ENCODE data around the gene SIN3A. TPM values are rescaled to one million over a fixed set of nuclear protein-coding genes. Genes with fewer than 3 reads are reported as not detected.

SIN3A gene
- total and polyA plus RNA-seq, 2 experiments from 2014 or later: 24.3 to 73.0 TPM

DNA sequence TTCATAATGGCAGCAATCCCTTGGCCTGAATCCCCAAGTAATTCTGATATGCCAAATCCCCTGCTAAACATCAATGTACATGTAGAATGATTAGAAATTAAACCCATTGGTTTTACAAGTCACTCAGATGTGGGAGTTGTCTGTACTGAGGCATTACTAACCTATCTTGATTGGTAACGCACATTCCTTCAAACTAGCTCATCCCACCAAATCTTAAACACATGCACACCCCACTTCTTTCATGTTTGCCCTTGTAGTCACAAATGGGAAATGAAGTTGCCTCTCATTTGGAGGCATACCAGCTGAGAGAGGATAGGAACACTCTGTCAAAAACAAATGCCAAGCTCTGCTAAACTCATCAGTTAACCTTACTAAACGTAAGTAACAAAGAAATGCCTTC lies 54.0 kb downstream of the SIN3A start:
- Mint-ChIP-seq H3K27ac (no peak overlapping the region), H3K27me3 (ENCODE audit: insufficient read depth, low read depth, poor library complexity) (no peaks in the 10 kb centered on the region), H3K4me3 (no peak overlapping the region), H3K36me3 (ENCODE audit: low read depth) (peaks cover 83% of the 10 kb centered on the region), H3K4me1 (no peaks in the 10 kb centered on the region), H3K9me3 (no peaks in the 10 kb centered on the region)
- TF ChIP-seq, protein P1, sequence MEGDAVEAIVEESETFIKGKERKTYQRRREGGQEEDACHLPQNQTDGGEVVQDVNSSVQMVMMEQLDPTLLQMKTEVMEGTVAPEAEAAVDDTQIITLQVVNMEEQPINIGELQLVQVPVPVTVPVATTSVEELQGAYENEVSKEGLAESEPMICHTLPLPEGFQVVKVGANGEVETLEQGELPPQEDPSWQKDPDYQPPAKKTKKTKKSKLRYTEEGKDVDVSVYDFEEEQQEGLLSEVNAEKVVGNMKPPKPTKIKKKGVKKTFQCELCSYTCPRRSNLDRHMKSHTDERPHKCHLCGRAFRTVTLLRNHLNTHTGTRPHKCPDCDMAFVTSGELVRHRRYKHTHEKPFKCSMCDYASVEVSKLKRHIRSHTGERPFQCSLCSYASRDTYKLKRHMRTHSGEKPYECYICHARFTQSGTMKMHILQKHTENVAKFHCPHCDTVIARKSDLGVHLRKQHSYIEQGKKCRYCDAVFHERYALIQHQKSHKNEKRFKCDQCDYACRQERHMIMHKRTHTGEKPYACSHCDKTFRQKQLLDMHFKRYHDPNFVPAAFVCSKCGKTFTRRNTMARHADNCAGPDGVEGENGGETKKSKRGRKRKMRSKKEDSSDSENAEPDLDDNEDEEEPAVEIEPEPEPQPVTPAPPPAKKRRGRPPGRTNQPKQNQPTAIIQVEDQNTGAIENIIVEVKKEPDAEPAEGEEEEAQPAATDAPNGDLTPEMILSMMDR (conservative IDR thresholded peaks at IDR 0.05; ENCODE audit: low read depth in 2 of 2): no peak
- TF ChIP-seq, protein P2, sequence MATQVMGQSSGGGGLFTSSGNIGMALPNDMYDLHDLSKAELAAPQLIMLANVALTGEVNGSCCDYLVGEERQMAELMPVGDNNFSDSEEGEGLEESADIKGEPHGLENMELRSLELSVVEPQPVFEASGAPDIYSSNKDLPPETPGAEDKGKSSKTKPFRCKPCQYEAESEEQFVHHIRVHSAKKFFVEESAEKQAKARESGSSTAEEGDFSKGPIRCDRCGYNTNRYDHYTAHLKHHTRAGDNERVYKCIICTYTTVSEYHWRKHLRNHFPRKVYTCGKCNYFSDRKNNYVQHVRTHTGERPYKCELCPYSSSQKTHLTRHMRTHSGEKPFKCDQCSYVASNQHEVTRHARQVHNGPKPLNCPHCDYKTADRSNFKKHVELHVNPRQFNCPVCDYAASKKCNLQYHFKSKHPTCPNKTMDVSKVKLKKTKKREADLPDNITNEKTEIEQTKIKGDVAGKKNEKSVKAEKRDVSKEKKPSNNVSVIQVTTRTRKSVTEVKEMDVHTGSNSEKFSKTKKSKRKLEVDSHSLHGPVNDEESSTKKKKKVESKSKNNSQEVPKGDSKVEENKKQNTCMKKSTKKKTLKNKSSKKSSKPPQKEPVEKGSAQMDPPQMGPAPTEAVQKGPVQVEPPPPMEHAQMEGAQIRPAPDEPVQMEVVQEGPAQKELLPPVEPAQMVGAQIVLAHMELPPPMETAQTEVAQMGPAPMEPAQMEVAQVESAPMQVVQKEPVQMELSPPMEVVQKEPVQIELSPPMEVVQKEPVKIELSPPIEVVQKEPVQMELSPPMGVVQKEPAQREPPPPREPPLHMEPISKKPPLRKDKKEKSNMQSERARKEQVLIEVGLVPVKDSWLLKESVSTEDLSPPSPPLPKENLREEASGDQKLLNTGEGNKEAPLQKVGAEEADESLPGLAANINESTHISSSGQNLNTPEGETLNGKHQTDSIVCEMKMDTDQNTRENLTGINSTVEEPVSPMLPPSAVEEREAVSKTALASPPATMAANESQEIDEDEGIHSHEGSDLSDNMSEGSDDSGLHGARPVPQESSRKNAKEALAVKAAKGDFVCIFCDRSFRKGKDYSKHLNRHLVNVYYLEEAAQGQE (IDR thresholded peaks at IDR 0.05; ENCODE audit: unreplicated experiment): no peak
- TF ChIP-seq CREB1 (CRISPR knock-in tag; IDR thresholded peaks at IDR 0.05; ENCODE audit: low read depth) (no peak), NANOG (IDR thresholded peaks at IDR 0.05; ENCODE audit: borderline replicate concordance) (no peak), POLR2AphosphoS5 (IDR thresholded peaks at IDR 0.05; ENCODE audit: low read depth) (no peak), JUNB (IDR thresholded peaks at IDR 0.05; ENCODE audit: unreplicated experiment) (no peak), EZH2phosphoT487 (IDR thresholded peaks at IDR 0.05; ENCODE audit: unreplicated experiment) (no peak), EZH2 (IDR thresholded peaks at IDR 0.05; ENCODE audit: low read depth, unreplicated experiment) (no peak), ZNF331 (CRISPR knock-in tag; IDR thresholded peaks at IDR 0.05; ENCODE audit: low read depth) (no peak), ZNF114 (CRISPR knock-in tag; IDR thresholded peaks at IDR 0.05) (no peak), STAT1 (IDR thresholded peaks at IDR 0.05; ENCODE audit: unreplicated experiment) (no peak)
- TF ChIP-seq, protein P3, sequence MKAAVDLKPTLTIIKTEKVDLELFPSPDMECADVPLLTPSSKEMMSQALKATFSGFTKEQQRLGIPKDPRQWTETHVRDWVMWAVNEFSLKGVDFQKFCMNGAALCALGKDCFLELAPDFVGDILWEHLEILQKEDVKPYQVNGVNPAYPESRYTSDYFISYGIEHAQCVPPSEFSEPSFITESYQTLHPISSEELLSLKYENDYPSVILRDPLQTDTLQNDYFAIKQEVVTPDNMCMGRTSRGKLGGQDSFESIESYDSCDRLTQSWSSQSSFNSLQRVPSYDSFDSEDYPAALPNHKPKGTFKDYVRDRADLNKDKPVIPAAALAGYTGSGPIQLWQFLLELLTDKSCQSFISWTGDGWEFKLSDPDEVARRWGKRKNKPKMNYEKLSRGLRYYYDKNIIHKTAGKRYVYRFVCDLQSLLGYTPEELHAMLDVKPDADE (IDR thresholded peaks at IDR 0.05): no peak
- TF ChIP-seq, protein P4, sequence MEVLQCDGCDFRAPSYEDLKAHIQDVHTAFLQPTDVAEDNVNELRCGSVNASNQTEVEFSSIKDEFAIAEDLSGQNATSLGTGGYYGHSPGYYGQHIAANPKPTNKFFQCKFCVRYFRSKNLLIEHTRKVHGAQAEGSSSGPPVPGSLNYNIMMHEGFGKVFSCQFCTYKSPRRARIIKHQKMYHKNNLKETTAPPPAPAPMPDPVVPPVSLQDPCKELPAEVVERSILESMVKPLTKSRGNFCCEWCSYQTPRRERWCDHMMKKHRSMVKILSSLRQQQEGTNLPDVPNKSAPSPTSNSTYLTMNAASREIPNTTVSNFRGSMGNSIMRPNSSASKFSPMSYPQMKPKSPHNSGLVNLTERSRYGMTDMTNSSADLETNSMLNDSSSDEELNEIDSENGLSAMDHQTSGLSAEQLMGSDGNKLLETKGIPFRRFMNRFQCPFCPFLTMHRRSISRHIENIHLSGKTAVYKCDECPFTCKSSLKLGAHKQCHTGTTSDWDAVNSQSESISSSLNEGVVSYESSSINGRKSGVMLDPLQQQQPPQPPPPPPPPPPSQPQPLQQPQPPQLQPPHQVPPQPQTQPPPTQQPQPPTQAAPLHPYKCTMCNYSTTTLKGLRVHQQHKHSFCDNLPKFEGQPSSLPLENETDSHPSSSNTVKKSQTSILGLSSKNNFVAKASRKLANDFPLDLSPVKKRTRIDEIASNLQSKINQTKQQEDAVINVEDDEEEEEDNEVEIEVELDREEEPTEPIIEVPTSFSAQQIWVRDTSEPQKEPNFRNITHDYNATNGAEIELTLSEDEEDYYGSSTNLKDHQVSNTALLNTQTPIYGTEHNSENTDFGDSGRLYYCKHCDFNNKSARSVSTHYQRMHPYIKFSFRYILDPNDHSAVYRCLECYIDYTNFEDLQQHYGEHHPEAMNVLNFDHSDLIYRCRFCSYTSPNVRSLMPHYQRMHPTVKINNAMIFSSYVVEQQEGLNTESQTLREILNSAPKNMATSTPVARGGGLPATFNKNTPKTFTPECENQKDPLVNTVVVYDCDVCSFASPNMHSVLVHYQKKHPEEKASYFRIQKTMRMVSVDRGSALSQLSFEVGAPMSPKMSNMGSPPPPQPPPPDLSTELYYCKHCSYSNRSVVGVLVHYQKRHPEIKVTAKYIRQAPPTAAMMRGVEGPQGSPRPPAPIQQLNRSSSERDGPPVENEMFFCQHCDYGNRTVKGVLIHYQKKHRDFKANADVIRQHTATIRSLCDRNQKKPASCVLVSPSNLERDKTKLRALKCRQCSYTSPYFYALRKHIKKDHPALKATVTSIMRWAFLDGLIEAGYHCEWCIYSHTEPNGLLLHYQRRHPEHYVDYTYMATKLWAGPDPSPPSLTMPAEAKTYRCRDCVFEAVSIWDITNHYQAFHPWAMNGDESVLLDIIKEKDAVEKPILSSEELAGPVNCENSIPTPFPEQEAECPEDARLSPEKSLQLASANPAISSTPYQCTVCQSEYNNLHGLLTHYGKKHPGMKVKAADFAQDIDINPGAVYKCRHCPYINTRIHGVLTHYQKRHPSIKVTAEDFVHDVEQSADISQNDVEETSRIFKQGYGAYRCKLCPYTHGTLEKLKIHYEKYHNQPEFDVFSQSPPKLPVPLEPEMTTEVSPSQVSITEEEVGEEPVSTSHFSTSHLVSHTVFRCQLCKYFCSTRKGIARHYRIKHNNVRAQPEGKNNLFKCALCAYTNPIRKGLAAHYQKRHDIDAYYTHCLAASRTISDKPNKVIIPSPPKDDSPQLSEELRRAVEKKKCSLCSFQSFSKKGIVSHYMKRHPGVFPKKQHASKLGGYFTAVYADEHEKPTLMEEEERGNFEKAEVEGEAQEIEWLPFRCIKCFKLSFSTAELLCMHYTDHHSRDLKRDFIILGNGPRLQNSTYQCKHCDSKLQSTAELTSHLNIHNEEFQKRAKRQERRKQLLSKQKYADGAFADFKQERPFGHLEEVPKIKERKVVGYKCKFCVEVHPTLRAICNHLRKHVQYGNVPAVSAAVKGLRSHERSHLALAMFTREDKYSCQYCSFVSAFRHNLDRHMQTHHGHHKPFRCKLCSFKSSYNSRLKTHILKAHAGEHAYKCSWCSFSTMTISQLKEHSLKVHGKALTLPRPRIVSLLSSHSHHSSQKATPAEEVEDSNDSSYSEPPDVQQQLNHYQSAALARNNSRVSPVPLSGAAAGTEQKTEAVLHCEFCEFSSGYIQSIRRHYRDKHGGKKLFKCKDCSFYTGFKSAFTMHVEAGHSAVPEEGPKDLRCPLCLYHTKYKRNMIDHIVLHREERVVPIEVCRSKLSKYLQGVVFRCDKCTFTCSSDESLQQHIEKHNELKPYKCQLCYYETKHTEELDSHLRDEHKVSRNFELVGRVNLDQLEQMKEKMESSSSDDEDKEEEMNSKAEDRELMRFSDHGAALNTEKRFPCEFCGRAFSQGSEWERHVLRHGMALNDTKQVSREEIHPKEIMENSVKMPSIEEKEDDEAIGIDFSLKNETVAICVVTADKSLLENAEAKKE (CRISPR knock-in tag; IDR thresholded peaks at IDR 0.05): no peak
- Histone ChIP-seq H3K4me3 (no peak overlapping the region), H3K4me2 (no peak overlapping the region), H3K79me2 (replicated peaks; ENCODE audit: insufficient read depth) (peaks cover 7% of the 10 kb centered on the region; the same call in 1 of the 2 replicates), H3K27ac (ENCODE audit: low read depth) (peak overlapping the region; percentile 50; the same call in 1 of the 2 replicates), H3K27me3 (ENCODE audit: insufficient read depth) (no peaks in the 10 kb centered on the region), H3K4me1 (ENCODE audit: insufficient read depth) (no peaks in the 10 kb centered on the region), H3K36me3 (ENCODE audit: insufficient read depth) (peaks cover 78% of the 10 kb centered on the region), H2AFZ (no peak overlapping the region), H4K20me1 (replicated peaks; ENCODE audit: insufficient read depth) (peaks cover 34% of the 10 kb centered on the region), H3K9me2 (ENCODE audit: insufficient read depth) (no peaks in the 10 kb centered on the region), H3F3A (replicated peaks; ENCODE audit: low read depth) (0 out of 2 replicates have a peak, but pooled peaks cover 5% of the 10 kb centered on the region)
- DNase-seq (ENCODE audit: low spot score): no peak
- no peak for ATAC-seq

Data from GM23338 (cell line).